NCI-H2029 (cell line): ENCODE data around the gene MED27.
"Not testable (repeated sequence)": the region's sequence is repeated elsewhere in the genome, so short reads cannot be mapped to it uniquely, and the experiment has no call there.

Source experiments
- DNase-seq: peaks from one replicate; lab custom pipeline; 2025; lab: John Stamatoyannopoulos, UW

Gene MED27

GRCh38 chr9:132077881-132078698, 1.6 kb downstream of the MED27 start:
- DNase-seq = peak; percentile 41

GRCh38 chr9:132075853-132076252, 3.8 kb downstream of the MED27 start:
- no peak for DNase-seq

- DNase-seq = no peak
These were observed 4.9 kb downstream of the MED27 start for GRCh38 chr9:132074736-132075135.

- no peak for DNase-seq
These were observed 7.7 kb downstream of the MED27 start for GRCh38 chr9:132071847-132072507.

- DNase-seq = peak; percentile 20
These were observed 10.4 kb downstream of the MED27 start for GRCh38 chr9:132069046-132069898.

- DNase-seq = no peak
These were observed 11.1 kb downstream of the MED27 start for GRCh38 chr9:132068605-132069004.

- DNase-seq = no peak
These were observed 13.2 kb downstream of the MED27 start for GRCh38 chr9:132066511-132066910.

- no peak for DNase-seq
These were observed 13.6 kb downstream of the MED27 start for GRCh38 chr9:132066057-132066456.

- DNase-seq = no peak
These were observed 16.4 kb downstream of the MED27 start for GRCh38 chr9:132063281-132063680.

- no peak for DNase-seq
These were observed 16.9 kb downstream of the MED27 start for GRCh38 chr9:132062806-132063205.

- DNase-seq = no peak
These were observed 18.1 kb downstream of the MED27 start for GRCh38 chr9:132061526-132061925.

GRCh38 chr9:132059361-132059760, 20.3 kb downstream of the MED27 start:
- DNase-seq = no peak

GRCh38 chr9:132058226-132058625, 21.4 kb downstream of the MED27 start:
- DNase-seq = not testable (repeated sequence)

- DNase-seq = peak; percentile 17
These were observed 22.7 kb downstream of the MED27 start for GRCh38 chr9:132056717-132057560.

- DNase-seq = no peak
These were observed 23.9 kb downstream of the MED27 start for GRCh38 chr9:132055756-132056155.

GRCh38 chr9:132054024-132054423, 25.6 kb downstream of the MED27 start:
- no peak for DNase-seq

- no peak for DNase-seq
These were observed 29.8 kb downstream of the MED27 start for GRCh38 chr9:132049900-132050299.

- no peak for DNase-seq
These were observed 30.3 kb downstream of the MED27 start for GRCh38 chr9:132049323-132049882.

GRCh38 chr9:132048201-132048600, 31.5 kb downstream of the MED27 start:
- DNase-seq = no peak

GRCh38 chr9:132046456-132046855, 33.2 kb downstream of the MED27 start:
- DNase-seq = no peak

- DNase-seq = no peak
These were observed 35.3 kb downstream of the MED27 start for GRCh38 chr9:132044176-132044875.
